HG02884 (cell line): ENCODE measurements around the gene HELQ.
"Not testable (repeated sequence)": the region's sequence is repeated elsewhere in the genome, so short reads cannot be mapped to it uniquely, and the experiment has no call there.

ENCODE experiments used
- ATAC-seq: cut with Tn5 transposase; IDR thresholded peaks from one replicate; pipeline ENCODE4 v1.9.1; 2021; ENCODE audit warnings: mild to moderate bottlenecking, moderate library complexity; ENCODE audit not compliant: unreplicated experiment

Gene HELQ, protein sequence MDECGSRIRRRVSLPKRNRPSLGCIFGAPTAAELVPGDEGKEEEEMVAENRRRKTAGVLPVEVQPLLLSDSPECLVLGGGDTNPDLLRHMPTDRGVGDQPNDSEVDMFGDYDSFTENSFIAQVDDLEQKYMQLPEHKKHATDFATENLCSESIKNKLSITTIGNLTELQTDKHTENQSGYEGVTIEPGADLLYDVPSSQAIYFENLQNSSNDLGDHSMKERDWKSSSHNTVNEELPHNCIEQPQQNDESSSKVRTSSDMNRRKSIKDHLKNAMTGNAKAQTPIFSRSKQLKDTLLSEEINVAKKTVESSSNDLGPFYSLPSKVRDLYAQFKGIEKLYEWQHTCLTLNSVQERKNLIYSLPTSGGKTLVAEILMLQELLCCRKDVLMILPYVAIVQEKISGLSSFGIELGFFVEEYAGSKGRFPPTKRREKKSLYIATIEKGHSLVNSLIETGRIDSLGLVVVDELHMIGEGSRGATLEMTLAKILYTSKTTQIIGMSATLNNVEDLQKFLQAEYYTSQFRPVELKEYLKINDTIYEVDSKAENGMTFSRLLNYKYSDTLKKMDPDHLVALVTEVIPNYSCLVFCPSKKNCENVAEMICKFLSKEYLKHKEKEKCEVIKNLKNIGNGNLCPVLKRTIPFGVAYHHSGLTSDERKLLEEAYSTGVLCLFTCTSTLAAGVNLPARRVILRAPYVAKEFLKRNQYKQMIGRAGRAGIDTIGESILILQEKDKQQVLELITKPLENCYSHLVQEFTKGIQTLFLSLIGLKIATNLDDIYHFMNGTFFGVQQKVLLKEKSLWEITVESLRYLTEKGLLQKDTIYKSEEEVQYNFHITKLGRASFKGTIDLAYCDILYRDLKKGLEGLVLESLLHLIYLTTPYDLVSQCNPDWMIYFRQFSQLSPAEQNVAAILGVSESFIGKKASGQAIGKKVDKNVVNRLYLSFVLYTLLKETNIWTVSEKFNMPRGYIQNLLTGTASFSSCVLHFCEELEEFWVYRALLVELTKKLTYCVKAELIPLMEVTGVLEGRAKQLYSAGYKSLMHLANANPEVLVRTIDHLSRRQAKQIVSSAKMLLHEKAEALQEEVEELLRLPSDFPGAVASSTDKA

DNA sequence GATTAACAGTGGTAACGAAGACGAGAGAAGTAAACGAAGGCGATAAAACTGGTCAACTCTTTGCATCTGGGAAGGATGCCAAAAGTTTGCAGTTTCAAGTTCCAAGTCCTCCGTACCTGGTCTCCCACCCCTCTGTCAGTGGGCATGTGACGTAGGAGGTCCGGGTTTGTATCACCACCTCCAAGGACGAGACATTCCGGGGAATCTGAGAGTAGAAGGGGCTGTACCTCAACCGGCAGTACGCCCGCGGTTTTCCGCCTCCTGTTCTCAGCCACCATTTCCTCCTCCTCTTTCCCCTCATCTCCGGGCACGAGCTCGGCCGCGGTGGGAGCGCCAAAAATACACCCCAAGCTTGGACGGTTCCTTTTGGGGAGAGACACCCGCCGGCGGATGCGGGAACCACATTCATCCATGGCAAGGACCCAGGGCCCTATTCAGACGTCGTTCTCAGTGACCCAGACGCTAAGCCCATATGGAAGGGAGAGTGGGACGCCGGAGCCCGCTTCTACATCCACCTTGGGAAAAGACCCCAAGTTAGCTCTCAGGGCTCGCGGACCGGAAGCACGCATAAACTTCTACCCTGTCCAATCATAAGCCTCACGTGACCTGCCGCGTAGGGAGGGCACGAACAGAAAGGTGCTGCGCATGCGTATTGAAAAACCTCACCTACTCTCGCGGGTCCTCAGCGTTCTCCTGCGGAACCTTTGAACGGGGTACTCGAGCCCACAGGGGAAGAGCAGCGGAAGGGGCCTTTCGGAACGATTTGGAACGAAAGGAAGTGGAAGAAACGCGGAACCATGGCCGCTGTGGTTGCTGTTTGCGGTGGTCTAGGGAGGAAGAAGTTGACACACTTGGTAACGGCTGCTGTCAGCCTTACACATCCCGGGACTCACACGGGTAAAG is at the start of gene HELQ, which contains the start of gene MRPS18C:
Gene HELQ, minus strand, starts transcription at position 543 of the 903 bp plus-strand sequence. Its CDS starts 130 bp downstream, at position 413.
Gene MRPS18C, plus strand, starts transcription at position 778 of the 903 bp plus-strand sequence. Its CDS starts 20 bp downstream, at position 798.
- peak; percentile 91 for ATAC-seq

DNA sequence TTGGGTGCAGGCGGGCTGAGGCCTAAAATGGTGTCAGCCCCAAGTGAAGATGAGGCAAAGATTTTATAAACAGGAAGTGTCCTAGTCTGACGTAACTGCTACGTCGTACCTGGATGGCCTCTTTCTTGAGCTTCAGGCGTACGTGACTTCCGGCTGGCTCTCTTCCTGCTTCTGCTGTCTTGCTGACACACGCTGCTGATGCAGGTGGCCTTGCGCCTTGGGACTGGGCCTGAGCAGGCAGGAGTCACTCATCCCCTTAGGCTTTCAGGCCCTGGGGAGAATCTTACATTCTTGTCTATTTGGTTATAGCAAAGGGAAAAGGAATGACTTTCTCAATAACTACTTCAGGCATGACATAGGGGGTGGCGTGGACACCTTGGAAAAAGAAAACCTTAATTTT is 49.4 kb upstream of the HELQ start:
- ATAC-seq = no peak

DNA sequence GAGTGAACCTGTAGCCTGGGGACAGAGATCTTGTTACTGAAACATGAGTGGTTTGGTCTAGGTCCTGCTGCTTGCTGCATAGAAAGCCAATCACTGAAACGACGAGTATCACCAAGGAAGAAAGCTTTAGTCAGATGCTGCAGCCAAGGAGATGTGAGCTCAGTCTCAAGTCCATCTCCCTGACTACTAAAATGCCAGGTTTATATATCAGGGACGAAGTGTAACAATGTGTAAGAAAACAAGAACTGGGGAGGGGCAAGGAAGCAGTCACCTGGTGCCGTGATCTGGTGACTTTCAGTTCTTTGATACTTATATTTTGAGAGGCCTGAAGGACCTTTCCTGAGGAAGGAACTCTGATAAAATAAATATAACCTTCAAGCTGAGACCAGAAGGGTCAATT is 48.9 kb upstream of the HELQ start:
- ATAC-seq = no peak

- no peak for ATAC-seq
Observed at GRCh38 chr4:83503974-83504373, 48.4 kb upstream of the HELQ start.

DNA sequence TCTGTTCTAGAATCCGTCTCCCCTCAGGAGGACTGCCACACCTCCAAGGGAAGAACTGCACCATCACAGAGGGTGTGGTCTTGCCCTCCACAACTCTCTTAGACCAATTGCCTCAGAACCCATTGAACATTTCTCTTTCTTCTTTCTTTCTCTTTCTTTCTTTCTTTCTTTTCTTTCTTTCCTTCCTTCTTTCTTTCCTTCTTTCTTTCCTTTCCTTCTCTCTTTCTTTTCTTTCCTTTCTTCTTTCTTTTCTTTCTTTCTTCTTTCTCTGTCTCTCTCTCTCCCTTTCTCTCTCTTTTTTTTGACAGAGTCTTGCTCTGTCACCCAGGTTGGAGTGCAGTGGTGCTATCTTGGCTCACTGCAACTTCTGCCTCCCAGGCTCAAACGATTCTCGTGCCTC is 46.0 kb upstream of the HELQ start:
- not testable (repeated sequence) for ATAC-seq

GRCh38 chr4:83498187-83498586 is 42.6 kb upstream of the HELQ start:
- ATAC-seq = no peak

GRCh38 chr4:83496085-83496917 is 40.7 kb upstream of the HELQ start:
- not testable (repeated sequence) for ATAC-seq

- peak; percentile 78 for ATAC-seq
Observed at GRCh38 chr4:83490876-83491450, 35.3 kb upstream of the HELQ start.

DNA sequence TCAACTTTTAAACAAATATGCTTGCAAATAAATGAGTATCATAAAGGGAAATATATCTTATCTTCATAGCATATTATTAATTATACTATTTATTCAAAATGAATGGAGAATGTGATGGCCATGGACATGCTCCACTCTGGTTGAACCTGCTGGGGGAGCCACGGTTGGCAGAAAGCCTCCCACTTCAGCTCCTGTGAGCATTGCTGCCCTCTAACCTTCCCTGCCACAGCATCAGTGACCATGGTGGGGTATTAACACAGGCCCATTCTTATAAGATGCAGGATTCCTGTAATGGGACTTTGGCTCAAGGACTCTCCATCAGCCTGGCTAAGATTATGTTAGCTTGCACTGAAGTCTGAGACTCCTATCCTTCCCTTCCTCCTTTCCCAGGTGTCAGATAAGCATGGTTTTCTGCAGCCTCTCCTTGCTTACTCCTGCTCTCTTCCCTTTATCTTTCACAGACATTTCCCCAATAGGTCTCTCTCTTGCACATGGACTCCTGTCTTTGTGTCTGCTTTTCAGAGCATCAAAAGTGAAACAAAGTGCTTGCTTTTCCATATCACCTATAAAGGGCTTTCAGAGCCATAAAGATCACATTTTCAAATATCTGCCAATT is 34.2 kb upstream of the HELQ start:
- ATAC-seq = no peak

GRCh38 chr4:83486457-83487129 is 31.0 kb upstream of the HELQ start:
- no peak for ATAC-seq

- ATAC-seq = peak; percentile 96
Observed at GRCh38 chr4:83484500-83485461, 29.2 kb upstream of the HELQ start, which contains the start of gene ABRAXAS1. TSS of gene ABRAXAS1 (minus strand) at chr4:83485100. CDS start at chr4:83485072, 28 bp downstream.

DNA sequence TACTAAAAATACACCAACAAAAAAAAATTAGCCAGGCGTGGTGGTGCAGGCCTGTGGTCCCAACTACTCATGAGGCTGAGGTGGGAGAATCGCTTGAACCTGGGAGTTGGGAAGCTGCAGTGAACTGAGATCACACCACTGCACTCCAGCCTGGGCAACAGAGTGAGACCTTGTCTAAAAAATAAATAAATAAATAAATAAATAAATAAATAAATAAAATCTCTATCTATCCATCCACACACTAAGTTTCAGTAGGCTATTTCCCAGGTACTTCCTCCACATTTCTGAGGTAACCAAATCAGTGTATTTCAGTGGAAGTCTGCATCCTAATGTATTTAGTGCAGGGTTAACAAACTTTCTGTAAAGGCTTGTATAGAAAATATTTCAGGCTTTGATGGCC is 18.3 kb upstream of the HELQ start:
- no peak for ATAC-seq

DNA sequence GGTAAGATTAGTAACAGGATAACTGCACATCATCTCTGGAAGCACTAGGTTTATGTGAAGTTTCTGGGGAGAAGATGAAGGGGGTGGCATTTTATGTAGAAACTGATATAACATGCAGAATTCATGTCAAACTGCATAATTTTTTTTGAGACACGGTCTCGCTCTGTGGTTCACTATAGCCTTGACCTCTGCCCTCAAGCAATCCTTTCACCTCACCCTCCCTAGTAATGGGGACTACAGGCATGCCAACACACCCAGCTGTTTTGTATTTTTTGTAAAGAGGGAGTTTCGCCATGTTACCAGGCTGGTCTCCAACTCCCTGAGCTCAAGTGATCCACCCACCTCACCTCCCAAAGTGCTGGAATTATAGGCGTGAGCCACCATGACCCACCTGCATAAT is 17.8 kb upstream of the HELQ start:
- ATAC-seq = no peak

DNA sequence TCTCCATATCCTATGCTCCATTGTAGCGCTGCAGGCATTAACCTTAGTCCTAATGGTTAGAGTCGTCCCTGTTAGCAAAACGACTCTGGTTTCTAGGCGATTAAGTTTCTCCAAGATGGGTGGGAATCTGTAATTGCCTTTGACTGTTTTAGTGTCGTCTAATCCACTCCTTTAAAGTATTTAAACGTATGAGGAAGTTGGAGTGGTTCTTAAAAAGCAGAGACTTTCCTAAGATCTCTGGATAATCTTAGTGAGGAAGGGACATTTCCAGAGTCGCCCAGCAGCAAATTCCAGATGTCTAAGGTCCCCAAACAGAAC is 520 bp upstream of the HELQ start:
- no peak for ATAC-seq

DNA sequence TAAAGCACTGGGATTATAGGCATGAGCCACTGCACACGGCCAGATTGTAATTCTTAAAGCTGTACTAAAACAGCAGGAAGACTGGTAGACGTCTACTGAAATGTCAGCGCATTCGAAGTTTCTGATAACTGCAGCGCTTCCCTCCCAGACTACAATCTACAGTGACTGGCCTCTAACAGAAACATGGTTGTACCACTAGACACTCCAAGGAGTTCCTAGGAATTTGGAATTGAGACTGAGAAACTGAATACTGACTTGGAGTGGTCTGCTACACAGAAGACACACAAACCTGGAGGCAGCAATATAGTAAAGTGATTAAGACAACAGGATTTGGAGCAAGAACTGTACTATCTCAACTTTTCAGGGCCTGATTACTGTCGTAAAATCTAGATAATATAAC is 937 bp downstream of the HELQ start:
- no peak for ATAC-seq

GRCh38 chr4:83449009-83449408 is 6.6 kb downstream of the HELQ start:
- no peak for ATAC-seq

- ATAC-seq = no peak
Observed at GRCh38 chr4:83440899-83441298, 14.7 kb downstream of the HELQ start.
